Activated CD4-positive, alpha-beta T cell treated with anti-CD3 and anti-CD28 coated beads, Interleukin-2, Interleukin-6, amounts not matched to agents 100 ng/mL and 50 ng/mL, durations not matched to agents 16 hours and 8 hours (primary cell): Measurements from ENCODE around the gene CCL24.
"Not testable (repeated sequence)": the region's sequence is repeated elsewhere in the genome, so short reads cannot be mapped to it uniquely, and the experiment has no call there.

Source experiments
- DNase-seq: peaks from one replicate; pipeline ENCODE4 v3.0.0-alpha.2; 2020

CCL24 gene

DNA sequence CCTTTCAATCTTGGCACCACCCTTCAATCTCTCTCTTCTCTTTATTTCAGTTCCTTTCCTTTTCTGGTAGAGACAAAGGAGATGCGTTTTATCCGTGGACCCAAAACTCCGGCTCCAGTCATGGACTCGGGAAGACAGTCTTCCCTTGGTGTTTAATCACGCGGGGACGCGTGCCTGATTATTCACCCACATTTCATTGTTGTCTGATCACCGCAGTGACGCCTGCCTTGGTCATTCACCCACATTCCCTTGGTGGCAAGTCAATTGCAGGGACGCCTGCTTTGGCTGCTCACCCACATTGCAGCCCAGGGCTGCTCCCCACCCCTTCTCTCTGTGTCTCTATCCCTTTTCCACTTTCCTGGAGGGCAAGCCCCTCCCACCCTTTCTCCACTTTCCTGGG is 34.1 kb downstream of the CCL24 start:
- not testable (repeated sequence) for DNase-seq

DNA sequence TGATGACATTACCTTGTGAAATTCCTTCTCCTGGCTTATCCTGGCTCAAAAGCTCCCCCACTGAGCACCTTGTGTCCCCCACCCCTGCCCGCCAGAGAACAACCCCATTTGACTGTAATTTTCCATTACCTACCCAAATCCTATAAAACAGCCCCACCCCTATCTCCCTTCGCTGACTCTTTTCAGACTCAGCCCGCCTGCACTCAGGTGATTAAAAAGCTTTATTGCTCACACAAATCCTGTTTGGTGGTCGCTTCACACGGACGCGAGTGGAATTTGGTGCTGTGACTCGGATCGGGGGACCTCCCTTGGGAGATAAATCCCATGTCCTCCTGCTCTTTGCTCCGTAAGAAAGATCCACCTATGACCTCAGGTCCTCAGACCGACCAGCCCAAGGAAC is 34.6 kb downstream of the CCL24 start:
- not testable (repeated sequence) for DNase-seq

DNA sequence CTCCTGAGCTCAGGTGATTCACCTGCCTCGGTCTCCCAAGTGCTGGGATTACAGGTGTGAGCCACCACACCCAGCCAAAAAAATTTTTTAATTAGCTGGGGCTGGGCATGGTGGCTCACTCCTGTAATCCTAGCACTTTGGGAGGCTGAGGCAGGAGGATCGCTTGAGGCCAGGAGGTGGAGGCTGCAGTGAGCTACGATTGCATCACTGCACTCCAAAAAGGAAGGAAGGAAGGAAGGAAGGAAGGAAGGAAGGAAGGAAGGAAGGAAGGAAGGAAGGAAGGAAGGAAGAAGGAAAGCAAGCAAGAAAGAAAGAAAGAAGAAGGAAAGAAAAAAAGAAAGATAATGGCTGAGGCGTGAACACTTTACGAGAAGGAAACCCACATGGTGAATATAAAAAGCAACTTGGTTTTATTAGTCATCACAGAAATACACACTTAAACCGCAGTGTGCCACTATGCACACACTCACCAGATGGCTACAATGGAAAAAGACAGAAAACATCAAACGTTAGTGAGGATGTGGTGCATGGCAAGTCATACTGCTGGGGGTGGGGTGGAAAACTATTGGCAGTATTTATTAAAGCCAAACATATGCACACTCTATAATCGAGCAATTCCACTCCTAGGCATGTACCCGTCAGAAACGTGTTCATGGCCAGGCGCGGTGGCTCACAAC is 37.2 kb downstream of the CCL24 start:
- DNase-seq = peak; percentile 85

DNA sequence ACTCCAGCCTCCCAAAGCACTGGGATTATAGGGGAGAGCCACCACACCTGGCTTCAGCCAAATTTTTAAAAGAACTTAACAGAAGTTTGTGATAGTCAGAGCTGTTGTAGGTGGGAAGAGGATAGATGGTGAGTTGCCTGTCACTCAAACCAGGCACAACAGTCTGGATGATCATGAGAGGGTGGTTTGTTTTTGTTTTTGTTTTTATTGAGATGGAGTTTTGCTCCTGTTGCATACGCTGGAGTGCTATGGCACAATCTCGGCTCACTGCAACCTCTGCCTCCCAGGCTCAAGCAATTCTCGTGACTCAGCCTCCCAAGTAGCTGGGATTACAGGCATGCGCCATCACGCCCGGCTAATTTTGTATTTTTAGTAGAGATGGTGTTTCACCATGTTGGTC is 39.6 kb downstream of the CCL24 start:
- DNase-seq = not testable (repeated sequence)

DNA sequence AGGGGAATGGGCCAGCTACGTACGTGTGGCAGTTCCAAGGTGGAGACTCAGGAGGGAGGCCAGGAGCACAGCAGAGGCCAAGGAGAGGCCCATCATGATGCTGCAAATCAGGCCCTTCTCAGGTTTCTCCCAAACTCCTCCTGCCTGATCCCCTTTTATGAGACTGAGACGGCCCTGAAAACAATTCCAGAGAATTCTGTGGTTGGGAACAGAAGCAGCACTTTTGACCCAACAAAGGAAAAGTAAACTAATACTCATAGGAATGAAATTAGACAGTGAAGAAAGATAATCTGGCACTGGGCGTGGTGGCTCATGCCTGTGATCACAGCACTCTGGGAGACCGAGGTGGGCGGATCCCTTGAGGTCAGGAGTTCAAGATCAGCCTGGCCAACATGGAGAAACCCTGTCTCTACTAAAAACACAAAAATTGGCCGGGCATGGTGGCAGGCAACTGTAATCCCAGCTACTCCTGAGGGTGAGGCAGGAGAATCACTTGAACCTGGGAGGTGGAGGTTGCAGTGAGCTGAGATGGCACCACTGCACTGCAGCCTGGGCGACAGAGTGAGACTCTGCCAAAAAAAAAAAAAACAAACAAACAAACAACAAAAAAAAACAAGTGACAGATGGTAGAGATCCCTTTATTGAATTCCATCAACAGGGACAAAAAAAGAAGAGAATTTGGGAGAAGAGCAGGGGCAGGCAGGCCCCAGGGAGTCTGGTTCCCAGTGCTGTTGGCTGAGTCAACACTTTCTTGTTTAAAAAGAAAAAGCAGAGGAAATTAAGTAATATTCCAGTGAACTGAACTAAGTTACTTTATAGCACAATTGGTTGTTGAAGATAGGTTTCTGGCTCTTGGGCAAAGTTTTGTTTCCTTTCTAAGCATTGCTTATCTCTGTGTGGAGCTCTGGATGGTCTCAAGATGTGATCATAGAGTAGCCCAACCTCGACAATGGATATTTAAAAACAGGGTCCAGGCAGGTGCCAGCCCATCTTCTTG is 41.2 kb downstream of the CCL24 start, which contains the start of gene CCL26:
Gene CCL26, minus strand, starts transcription at position 131 of the 997 bp plus-strand sequence. Its CDS starts 35 bp downstream, at position 96.
- no peak for DNase-seq

DNA sequence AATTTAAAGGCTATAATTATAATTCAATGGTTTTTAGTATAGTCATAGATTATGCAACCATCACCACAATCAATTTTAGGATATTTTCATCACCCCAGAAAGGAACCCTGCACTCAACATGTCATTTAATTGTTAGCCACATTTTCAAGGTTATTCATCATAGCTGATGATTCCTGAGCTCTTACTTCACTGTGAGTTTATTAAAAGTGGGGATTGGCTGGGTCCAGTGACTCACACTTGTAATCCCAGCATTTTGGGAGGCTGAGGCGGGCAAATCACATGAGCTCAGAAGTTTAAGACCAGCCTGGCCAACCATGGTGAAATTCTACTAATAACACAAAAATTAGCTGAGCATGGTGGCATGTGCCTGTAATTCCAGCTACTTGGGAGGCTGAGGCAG is 42.4 kb downstream of the CCL24 start:
- DNase-seq = no peak

DNA sequence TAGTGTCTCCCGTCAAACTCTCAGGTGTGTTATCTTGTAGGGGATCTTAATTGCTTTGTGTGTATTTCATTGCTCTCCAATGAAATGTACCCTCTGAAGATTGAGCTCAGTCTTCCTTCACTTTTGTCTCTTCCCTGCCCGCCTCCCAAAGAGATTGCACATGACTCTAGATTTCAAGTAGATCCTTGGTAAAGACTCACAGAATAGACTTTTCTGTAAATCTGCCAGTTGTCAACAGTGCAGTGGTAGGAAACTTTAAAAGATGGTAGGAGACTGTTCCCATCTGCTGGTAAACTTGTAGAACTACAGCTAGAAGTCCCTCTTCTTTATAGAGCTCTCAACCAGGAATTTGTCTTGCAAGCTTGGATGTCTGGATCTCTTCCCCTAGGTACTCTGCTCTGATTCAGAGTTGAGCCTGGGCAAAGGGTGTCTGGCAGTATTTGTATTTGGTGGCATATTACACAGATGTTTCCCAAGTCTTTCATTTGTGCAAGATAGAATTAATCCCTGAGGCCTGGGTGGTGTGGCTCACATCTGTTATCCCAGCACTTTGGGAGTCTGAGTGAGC is 51.2 kb downstream of the CCL24 start:
- DNase-seq = peak; percentile 32

DNA sequence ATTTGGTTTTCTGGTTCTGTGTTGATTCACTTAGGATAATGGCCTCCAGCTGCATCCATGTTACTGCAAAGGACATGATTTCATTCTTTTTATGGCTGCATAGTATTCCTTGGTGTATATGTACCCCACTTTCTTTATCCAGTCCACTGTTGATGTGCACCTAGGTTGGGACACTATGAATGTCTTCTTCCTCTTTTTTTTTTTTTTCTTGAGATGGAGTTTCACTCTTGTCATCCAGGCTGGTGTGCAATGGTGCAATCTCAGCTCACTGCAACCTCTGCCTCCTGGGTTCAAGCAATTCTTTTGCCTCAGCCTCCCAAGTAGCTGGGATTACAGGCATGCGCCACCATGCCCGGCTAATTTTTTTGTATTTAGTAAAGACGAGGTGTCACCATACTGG is 51.8 kb downstream of the CCL24 start:
- not testable (repeated sequence) for DNase-seq
